ENCODE data around the gene CPNE9.

CPNE9 gene

DNA sequence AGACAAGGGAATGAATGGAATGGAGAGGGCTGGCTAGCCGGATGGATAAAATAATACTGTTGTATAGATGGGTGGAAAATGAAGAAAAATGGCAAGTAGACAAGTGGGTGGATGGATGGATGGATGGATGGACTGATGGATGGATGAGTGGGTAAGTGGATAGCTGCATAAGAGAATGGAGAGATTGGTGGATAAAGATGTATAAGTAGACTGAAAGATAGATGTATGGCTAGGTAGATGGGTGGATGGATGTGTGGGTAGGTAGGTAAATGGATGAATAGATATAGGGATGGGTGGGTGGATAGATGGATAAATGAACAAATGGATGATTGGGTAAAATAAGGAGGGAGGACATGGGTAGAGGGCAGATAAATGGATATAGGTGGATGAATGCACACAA is 13.9 kb downstream of the CPNE9 start:
- DNase-seq (ENCODE audit: low read depth) = no peak
- TF ChIP-seq, protein P1, sequence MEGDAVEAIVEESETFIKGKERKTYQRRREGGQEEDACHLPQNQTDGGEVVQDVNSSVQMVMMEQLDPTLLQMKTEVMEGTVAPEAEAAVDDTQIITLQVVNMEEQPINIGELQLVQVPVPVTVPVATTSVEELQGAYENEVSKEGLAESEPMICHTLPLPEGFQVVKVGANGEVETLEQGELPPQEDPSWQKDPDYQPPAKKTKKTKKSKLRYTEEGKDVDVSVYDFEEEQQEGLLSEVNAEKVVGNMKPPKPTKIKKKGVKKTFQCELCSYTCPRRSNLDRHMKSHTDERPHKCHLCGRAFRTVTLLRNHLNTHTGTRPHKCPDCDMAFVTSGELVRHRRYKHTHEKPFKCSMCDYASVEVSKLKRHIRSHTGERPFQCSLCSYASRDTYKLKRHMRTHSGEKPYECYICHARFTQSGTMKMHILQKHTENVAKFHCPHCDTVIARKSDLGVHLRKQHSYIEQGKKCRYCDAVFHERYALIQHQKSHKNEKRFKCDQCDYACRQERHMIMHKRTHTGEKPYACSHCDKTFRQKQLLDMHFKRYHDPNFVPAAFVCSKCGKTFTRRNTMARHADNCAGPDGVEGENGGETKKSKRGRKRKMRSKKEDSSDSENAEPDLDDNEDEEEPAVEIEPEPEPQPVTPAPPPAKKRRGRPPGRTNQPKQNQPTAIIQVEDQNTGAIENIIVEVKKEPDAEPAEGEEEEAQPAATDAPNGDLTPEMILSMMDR (IDR thresholded peaks at IDR 0.05; ENCODE audit: control insufficient read depth, insufficient read depth, low read depth, low read length, missing control alignments) = no peak
- no peak overlapping the region for H3K4me3 ChIP-seq (ENCODE audit: control insufficient read depth, low read depth, low read length)

DNA sequence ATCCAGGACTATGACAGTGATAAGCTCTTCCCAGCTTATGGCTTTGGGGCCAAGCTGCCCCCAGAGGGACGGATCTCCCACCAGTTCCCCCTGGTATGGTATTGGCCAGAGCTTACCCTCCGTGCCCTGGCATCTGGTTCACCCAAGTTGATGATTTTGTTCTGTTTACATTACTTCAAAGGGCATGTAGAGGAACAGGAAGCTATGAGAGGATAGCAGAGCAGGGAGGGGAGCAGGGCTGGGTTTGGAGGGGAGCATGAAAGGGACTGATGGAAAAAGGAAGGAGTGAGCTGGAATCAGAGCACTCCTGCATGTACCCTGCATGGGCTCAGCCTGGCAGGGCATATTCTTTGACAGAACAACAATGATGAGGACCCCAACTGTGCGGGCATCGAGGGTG is 14.5 kb downstream of the CPNE9 start:
- TF ChIP-seq, protein P1 (IDR thresholded peaks at IDR 0.05; ENCODE audit: control insufficient read depth, insufficient read depth, low read depth, low read length, missing control alignments) = no peak
- H3K4me3 ChIP-seq (ENCODE audit: control insufficient read depth, low read depth, low read length) = no peak overlapping the region
- no peak for DNase-seq (ENCODE audit: low read depth)

DNA sequence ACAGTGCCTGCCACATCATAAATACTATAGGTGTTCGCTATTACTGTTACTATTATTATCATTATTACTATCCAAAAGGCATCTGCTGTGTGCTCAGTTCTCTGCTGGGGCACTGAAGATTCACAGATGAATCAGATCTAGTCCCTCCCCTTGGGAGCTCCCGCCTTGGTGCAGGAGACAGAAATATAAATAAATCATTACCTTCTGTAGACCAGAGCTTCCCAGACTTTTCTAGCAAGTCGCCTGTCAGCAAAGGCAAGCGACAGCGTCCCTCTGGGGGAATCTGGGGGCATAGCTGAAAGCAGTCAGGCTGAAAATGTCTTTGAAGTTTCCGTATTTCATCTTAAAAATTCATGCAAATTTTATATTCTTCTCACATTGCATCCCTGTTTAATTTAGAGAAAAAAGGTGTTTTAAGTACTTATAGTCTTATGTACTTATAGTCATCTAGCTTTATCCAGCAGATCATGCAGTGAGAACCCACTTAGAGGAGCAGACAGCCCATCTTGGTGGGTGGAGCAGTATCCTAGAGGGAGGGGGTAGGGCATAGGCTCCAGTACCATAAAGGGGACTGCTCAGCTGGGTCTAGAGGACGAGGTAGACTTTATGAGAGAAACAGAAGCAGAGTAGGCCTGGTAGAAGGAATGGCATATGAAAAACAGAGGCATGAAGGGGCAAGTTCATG is 17.5 kb downstream of the CPNE9 start:
- TF ChIP-seq, protein P1 (IDR thresholded peaks at IDR 0.05; ENCODE audit: control insufficient read depth, insufficient read depth, low read depth, low read length, missing control alignments) = no peak
- H3K4me3 ChIP-seq (ENCODE audit: control insufficient read depth, low read depth, low read length) = no peak overlapping the region
- no peak for DNase-seq (ENCODE audit: low read depth)

DNA sequence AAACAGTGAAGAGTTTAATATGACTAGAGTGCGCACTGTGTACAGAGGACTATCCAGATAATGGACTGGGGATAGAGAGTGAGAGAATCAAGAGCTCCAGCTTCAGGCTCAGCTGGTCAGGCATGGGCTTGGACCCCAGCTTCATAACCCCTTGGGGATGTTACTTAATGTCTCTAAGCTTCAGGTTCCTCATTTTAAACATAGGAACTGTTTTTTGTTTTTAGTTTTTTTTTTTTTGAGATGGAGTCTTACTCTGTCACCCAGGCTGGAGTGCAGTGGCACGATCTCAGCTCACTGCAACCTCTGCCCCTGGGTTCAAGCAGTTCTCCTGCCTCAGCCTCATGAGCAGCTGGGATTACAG is 18.0 kb downstream of the CPNE9 start:
- TF ChIP-seq, protein P1 (IDR thresholded peaks at IDR 0.05; ENCODE audit: control insufficient read depth, insufficient read depth, low read depth, low read length, missing control alignments) = no peak
- DNase-seq (ENCODE audit: low read depth) = no peak
- no peak overlapping the region for H3K4me3 ChIP-seq (ENCODE audit: control insufficient read depth, low read depth, low read length)

DNA sequence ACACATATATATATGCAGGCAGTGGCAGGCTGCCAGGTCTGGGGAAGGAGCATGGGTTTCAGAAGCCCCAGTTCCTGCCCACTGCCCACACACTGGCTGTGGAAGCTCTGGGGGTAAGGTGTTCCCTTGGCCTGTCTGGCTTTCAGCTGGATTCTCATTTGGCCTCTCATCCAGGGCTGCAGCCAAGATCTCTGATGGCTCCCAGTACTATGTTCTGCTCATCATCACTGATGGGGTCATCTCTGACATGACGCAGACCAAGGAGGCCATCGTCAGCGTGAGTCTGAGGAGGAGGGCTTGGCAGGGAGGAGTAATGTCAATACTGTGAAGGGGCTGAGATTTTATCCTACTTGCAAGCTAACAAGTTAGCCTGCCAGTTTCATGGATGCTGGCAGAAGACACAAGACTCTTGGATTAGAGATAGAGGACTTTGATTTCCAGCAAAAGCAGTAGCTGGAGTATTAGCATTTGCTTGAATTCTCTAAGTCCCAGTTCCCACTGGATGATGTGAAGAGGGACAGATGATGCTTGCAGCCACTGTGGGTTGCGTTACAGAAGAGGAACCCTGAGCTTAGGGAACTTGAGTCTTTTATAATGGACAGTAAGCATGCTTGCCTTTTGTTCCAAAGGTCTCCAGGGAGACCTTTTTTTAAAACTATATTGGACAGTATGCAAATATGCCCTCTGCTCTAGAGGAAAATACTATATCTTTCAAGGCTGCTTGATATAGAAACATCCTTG is 22.3 kb downstream of the CPNE9 start:
- no peak for DNase-seq (ENCODE audit: low read depth)
- H3K4me3 ChIP-seq (ENCODE audit: control insufficient read depth, low read depth, low read length) = no peak overlapping the region
- TF ChIP-seq, protein P1 (IDR thresholded peaks at IDR 0.05; ENCODE audit: control insufficient read depth, insufficient read depth, low read depth, low read length, missing control alignments) = no peak

DNA sequence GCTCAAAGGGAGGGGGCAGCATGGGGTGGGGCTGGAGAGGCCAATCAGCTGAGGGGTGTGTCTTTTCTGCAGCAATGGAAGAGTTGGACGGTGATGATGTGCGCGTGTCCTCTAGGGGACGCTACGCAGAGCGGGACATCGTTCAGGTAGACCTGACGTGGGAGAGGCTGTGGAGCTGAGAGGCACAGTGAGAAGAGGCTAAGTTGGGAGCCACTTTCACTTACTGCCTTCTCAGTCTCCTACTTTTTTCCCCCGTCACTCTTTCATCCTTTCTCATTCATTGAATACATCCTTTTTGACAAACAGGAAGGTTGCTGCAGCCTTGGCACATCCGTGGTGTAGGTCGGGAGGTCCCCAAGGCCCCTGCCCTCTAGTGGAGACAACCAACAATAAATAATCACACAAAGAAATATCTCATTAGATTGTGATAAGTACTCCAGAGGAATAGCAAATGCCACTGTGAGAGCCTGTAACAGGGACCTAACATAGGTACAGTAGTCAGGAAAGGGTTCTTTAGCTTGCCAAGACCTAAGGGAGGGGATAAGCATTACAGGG is 23.5 kb downstream of the CPNE9 start:
- no peak for DNase-seq (ENCODE audit: low read depth)
- TF ChIP-seq, protein P1 (IDR thresholded peaks at IDR 0.05; ENCODE audit: control insufficient read depth, insufficient read depth, low read depth, low read length, missing control alignments) = peak; percentile 17
- no peak overlapping the region for H3K4me3 ChIP-seq (ENCODE audit: control insufficient read depth, low read depth, low read length)

Measured in AG09309 (cell line).